Measurements from ENCODE around the gene TJP3. TPM values are rescaled to one million over a fixed set of nuclear protein-coding genes. Genes with fewer than 3 reads are reported as not detected.

TJP3 gene
- total and polyA plus RNA-seq, 10 of the 15 experiments (the other 5 are each of a cell fraction or from before 2014, with no cell fraction given) = 0.04 to 1.2 (median 0.29) TPM; not detected in 6

- Histone ChIP-seq H3K36me3 (ENCODE audit: control insufficient read depth in 2 of 2, insufficient read depth in 2 of 2, low read length in 1 of 2) (no peaks in the 10 kb centered on the region), H3K79me2 (ENCODE audit: control insufficient read depth, insufficient read depth, low read length) (no peaks in the 10 kb centered on the region), H3K9ac (ENCODE audit: control insufficient read depth, insufficient read depth, low read length) (no peak overlapping the region), H2AFZ (ENCODE audit: control insufficient read depth, low read depth, low read length) (no peak overlapping the region), H3K4me1 (ENCODE audit: control insufficient read depth, insufficient read depth, low read length) (no peaks in the 10 kb centered on the region), H3K27ac (ENCODE audit: control insufficient read depth, insufficient read depth) (no peak overlapping the region), H3K9me3 (replicated peaks; ENCODE audit: control insufficient read depth, insufficient read depth, low read length) (no peaks in the 10 kb centered on the region), H3K4me3 (no peak overlapping the region), H4K20me1 (ENCODE audit: control insufficient read depth, insufficient read depth) (no peaks in the 10 kb centered on the region), H3K27me3 (replicated peaks in 1 of 2; ENCODE audit: control insufficient read depth in 2 of 2, insufficient read depth in 2 of 2, low read length in 1 of 2) (no peaks in the 10 kb centered on the region), H3K4me2 (ENCODE audit: control insufficient read depth, insufficient read depth) (no peak overlapping the region)
- DNase-seq (ENCODE audit: low read depth, low spot score) = no peak
- POLR2A ChIA-PET = no interaction called here
- SMC1A ChIA-PET (ENCODE audit: uncharacterized antibody, unreplicated experiment) = no interaction called here
- ATAC-seq = no peak
- no TSS peak for BruUV-seq (replicated peaks)
- in situ Hi-C loops (cut with MboI) = no loop called here
- no peak for FAIRE-seq
- CTCF ChIA-PET = no interaction called here
- WGBS (ENCODE audit: insufficient coverage, insufficient replicate concordance, low lambda C conversion rate, missing lambda C conversion rate) = 66% methylated on average over 11 of the region's 14 CpGs
- TF ChIP-seq BCL11A (IDR thresholded peaks at IDR 0.05; ENCODE audit: low read depth, low read length) (no peak), RAD51 (IDR thresholded peaks at IDR 0.05) (no peak), USF2 (IDR thresholded peaks at IDR 0.05; ENCODE audit: borderline replicate concordance, low read depth, low read length) (no peak), SIX5 (IDR thresholded peaks at IDR 0.05; ENCODE audit: low read depth, low read length, severe bottlenecking) (no peak), HCFC1 (IDR thresholded peaks at IDR 0.05; ENCODE audit: low read length) (no peak), STAT1 (conservative IDR thresholded peaks at IDR 0.05) (no peak), FOXM1 (IDR thresholded peaks at IDR 0.05; ENCODE audit: low read depth, low read length) (no peak)
- RAD21 ChIA-PET (ENCODE audit: unreplicated experiment) = interaction anchor here (0.6 kb wide), 1 partner anchor 268 kb away, joined by 3 read pairs; no protein-coding TSS in a partner anchor
- intact Hi-C loops (cut with micrococcal nuclease; ENCODE audit: unreplicated experiment) = no loop called here
Measured at GRCh38 chr19:3734310-3734600, 26.1 kb downstream of the TJP3 start.

GRCh38 chr19:3736106-3736724, 28.0 kb downstream of the TJP3 start:
- H3K27me3 ChIP-seq (replicated peaks in 1 of 2; ENCODE audit: control insufficient read depth in 2 of 2, insufficient read depth in 2 of 2, low read length in 1 of 2) = no peaks in the 10 kb centered on the region
- ChIA-PET CTCF (no interaction called here), POLR2A (no interaction called here), SMC1A (ENCODE audit: uncharacterized antibody, unreplicated experiment) (no interaction called here), RAD21 (ENCODE audit: unreplicated experiment) (no interaction called here)
- no peak overlapping the region for H3K4me3 ChIP-seq
- H3K9me3 ChIP-seq (replicated peaks; ENCODE audit: control insufficient read depth, insufficient read depth, low read length) = no peaks in the 10 kb centered on the region
- H2AFZ ChIP-seq (ENCODE audit: control insufficient read depth, low read depth, low read length) = no peak overlapping the region
- H3K27ac ChIP-seq (ENCODE audit: control insufficient read depth, insufficient read depth) = no peak overlapping the region
- no peaks in the 10 kb centered on the region for H3K4me1 ChIP-seq (ENCODE audit: control insufficient read depth, insufficient read depth, low read length)
- H3K4me2 ChIP-seq (ENCODE audit: control insufficient read depth, insufficient read depth) = no peak overlapping the region
- ATAC-seq (no peak), DNase-seq (ENCODE audit: low read depth, low spot score) (no peak), FAIRE-seq (no peak)
- intact Hi-C loops (cut with micrococcal nuclease; ENCODE audit: unreplicated experiment) = no loop called here
- in situ Hi-C loops (cut with MboI) = no loop called here
- no peaks in the 10 kb centered on the region for H3K36me3 ChIP-seq (ENCODE audit: control insufficient read depth in 2 of 2, insufficient read depth in 2 of 2, low read length in 1 of 2)
- H3K9ac ChIP-seq (ENCODE audit: control insufficient read depth, insufficient read depth, low read length) = no peak overlapping the region
- no TSS peak for BruUV-seq (replicated peaks)
- H3K79me2 ChIP-seq (ENCODE audit: control insufficient read depth, insufficient read depth, low read length) = no peaks in the 10 kb centered on the region
- H4K20me1 ChIP-seq (ENCODE audit: control insufficient read depth, insufficient read depth) = no peaks in the 10 kb centered on the region
- 26% methylated on average over 21 of the region's 21 CpGs for WGBS (ENCODE audit: insufficient coverage, insufficient replicate concordance, low lambda C conversion rate, missing lambda C conversion rate)
- no peak for TF ChIP-seq CREB1 (IDR thresholded peaks at IDR 0.05; ENCODE audit: low read depth)
- no peak for TF ChIP-seq SREBF2 (IDR thresholded peaks at IDR 0.05; ENCODE audit: low read length)
- no peak for TF ChIP-seq ZZZ3 (IDR thresholded peaks at IDR 0.05; ENCODE audit: control insufficient read depth, insufficient read length, low read depth)
- TF ChIP-seq ZNF622 (IDR thresholded peaks at IDR 0.05) = no peak
- no peak for TF ChIP-seq ZBED1 (IDR thresholded peaks at IDR 0.05; ENCODE audit: borderline replicate concordance)
- no peak for TF ChIP-seq NFIC (IDR thresholded peaks at IDR 0.05; ENCODE audit: low read depth, low read length)
- TF ChIP-seq STAT3 (IDR thresholded peaks at IDR 0.05; ENCODE audit: low read depth, low read length) = no peak
- TF ChIP-seq ZNF592 (IDR thresholded peaks at IDR 0.05) = no peak

Data from GM12878 (cell line).